HG02571 (cell line): ENCODE data around the gene TENT5C.

ENCODE experiments used
- ATAC-seq: cut with Tn5 transposase; IDR thresholded peaks from one replicate; pipeline ENCODE4 v1.9.1; 2021; ENCODE audit warnings: mild to moderate bottlenecking, moderate library complexity; ENCODE audit not compliant: unreplicated experiment

Gene TENT5C

DNA sequence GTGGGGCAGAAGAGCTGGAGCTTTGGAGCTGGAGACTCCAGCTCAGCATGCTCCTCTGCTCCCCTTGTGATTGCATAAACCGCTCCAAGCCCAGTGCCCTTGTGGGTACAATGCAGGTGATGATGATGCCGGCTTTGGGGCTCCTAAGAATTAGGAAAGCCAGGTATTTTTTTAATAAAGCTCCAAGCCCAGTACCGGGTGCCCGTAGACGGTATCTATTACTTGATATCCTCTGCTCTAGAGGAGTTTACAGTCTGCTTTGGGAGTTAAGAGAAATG, 27.2 kb downstream of the TENT5C start:
- ATAC-seq: no peak

DNA sequence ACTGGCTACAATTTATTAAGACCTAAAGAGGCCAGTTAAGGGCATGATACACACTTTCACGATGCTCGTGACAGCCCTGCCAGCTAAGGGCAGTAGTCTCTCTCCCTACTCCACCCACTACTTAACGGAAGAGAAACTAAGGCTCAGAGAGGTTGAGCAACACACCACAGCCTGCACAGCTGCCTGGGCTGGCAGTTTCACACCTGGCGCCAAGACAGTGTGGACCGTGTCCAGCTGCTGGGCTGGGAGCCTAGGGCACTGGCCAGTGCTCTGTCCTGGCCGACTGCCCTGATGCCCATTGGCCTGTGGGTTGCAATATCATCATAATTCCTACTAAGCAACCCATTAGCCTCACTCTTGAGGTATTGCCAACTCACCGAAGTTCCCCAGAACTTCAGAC, 27.6 kb downstream of the TENT5C start:
- no peak for ATAC-seq

DNA sequence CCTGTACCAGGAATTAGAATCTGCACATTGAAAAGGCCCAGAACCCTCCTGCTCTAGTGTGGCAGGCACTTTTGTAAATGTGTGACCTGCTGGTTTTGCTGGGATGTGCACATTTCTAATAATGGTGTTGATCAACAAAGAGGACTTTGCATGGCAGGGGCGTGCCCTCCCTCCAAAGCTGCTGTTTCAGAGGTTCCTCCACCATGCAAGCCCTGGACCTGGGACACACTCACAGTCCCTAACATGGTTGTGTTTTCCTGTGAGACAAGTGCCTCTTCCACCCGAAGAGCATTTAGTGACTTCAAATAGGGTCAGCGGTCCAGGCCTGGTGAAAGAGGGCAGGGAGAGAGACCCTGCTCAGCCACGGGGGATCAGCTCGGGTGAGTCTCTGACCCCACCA, 28.1 kb downstream of the TENT5C start:
- no peak for ATAC-seq

DNA sequence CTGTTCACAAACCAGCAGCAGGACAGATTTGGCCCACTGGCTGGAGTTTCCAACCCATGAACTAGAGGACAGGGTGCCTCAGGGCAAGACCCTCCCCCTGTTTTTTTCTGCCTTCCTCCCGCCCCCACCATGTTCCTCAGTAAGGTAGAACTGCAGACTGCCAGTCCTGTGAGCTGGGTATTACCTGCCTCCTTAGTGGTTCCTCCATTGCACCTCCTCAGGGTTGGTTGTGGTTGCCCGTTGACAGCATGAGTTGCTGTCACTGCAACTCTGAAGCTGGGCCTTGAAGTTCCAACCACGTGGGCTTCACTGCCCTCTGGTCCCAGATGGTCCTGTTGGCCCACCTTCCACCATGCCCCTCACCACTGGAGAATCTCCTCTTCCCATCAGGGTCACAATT, 28.8 kb downstream of the TENT5C start:
- ATAC-seq: no peak

DNA sequence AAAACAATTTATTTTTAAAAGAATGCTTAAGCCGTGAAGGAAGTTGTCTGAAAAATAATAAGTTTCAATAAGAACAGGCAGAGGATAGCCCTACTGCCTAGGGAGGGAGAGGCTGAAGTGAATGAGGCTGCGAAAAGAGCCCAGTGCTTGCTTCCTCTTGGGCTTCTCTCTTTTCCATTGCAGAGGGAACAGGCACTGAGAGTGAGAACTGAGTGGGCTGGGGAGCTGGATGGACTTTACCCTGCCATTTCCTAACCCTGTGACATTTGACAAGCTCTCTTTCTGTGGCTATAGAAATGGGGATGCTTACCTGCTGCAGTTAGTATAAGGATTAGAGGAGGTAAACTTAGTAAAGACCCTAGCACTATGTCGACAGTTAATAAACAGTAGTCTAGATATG, 30.0 kb downstream of the TENT5C start:
- ATAC-seq: no peak

DNA sequence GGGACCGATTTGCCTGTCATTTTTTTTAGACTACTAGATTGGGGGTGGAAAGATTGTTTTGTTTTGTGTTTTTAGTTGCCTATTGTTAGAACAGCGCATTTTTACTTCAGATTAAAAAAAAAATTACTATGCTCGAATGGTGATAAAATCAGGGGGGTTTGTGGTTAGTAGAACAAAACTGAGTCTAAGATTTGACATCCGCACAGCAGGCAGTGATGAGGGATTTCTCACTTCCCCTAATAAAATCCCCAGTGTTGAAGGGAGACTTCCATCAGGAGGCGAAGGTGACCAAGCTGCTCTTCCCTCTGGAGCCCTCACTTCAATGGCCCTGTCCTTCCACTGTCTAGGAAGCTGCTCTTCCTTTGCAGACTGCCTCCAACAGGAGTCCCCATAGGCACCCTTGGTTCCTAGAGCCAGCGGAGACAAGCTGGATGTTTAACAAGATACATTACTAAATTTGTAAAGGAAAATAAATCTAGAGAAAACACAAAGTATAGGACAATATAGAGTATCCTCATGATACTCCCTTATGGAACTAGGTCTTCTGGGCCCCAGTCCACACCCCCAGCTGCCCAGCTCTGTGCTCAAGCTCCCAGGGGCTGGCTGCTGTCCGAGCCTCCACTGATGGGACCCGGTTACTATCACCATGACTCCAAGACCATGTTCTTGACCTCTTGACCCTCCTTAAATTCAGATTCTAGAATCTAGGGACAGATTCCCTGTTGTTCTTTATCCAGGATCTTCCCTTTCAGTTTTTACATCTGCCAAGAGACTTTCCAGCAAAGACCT, 31.0 kb downstream of the TENT5C start:
- ATAC-seq: no peak

DNA sequence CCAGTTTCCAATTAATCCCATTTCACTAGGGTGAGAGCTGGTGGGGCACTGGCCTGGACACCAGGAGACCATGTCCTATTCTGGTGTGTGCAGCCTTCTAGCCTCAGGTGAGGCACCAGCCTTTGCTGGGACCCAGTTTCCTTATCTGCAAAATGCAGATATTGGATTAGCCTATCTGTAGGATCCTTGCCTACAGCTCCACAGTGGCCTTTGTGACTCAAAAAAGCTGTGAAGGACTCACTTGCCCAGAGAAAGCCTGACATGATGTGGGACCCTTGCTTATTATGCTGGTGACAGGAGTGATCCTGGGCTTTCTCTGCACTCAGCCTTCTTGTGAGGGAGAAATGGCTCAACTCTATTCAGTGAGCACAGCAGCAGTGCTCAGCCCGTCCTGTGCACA, 32.3 kb downstream of the TENT5C start:
- ATAC-seq: no peak

DNA sequence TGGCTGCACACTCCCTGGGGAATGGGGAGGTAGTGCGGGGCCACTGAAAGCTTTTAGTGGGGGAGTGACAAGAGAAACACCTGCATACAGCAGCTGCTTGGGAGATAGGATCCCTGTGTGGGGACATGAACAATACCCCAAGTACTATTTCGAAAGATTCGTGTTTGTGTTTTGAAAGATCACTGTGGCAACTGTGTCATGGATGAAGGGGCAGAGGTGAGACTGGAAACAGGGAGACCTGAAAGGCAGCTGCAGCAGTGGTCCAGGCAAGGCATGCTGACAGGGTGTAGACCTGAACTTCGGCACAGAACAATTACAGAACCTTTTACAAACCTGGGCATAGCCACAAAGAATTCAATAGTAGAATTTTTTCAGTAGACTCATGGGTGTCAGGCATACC, 32.9 kb downstream of the TENT5C start:
- ATAC-seq: no peak

DNA sequence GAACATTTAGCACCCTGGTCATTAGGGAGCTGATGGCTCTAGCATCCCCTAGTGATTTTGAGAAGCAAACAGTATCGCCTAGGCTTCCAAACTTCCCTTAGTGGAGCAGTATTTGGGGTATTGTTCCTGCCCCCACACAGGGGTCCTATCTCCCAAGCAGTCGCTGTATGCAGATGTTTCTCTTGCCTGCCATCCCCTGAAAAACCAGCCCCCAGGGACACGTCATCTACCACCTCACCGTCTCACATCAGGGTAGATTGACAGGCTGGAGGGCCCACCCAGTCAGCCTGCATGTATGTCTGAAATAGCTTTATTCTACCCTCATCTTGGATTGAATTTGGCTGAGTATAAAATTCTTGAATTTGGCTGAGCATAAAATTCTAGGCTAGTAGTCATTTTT, 33.9 kb downstream of the TENT5C start:
- no peak for ATAC-seq

DNA sequence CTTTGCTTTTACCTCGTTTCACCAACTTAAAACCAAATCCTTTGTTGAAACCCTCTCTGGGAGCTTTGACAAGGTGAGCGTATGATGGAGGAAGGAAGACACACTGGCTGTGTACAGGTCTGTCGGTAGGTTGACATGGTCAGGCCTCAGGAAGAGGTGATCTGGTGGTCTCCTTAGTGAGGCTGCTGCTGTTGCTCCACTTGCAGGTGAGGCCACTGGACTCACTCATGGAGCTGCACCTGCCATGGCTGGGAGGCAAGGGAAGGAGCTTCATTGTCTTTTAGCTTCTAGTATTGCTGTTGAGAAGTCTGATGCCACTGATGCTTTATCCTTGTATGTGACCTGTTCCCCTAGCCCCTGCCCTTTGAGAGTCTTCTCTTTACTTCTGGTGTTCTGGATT, 35.7 kb downstream of the TENT5C start:
- no peak for ATAC-seq

DNA sequence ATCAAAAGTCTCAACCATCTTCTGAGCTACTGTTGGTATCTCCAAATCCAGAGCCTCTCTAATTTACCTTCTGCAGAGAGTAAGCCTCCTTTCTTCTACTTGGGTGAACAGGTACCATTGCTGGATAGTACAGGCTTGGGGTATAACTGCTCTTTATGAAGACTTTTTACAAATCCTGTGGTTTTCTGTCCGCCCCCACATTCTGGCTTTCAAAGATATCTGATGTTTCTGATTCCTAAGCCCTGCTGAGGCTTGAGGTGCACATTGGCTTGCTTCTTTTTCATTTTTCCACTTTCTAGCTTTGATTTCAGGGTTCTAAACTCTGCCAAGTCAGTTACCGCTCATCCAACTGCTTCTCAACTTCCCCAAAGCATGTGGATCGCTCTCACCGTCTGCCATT, 37.1 kb downstream of the TENT5C start:
- no peak for ATAC-seq

DNA sequence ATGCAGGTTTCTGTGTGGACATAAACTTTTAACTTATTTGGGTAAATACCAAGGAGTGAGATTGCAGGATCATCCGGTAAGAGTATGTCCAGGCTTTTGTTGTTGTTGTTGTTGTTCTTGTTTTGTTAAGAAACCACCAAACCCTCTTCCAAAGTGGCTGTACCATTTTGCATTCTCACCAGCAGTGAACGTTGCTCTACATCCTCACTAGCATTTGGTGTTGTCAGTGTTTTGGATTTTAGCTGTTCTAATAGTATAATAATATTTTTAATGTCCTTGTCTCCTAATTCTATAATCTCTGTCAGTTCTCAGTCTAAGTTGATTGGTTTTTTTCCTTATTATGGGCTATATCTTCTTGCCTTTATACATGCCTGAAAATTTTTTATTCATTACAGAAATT, 37.8 kb downstream of the TENT5C start:
- no peak for ATAC-seq

DNA sequence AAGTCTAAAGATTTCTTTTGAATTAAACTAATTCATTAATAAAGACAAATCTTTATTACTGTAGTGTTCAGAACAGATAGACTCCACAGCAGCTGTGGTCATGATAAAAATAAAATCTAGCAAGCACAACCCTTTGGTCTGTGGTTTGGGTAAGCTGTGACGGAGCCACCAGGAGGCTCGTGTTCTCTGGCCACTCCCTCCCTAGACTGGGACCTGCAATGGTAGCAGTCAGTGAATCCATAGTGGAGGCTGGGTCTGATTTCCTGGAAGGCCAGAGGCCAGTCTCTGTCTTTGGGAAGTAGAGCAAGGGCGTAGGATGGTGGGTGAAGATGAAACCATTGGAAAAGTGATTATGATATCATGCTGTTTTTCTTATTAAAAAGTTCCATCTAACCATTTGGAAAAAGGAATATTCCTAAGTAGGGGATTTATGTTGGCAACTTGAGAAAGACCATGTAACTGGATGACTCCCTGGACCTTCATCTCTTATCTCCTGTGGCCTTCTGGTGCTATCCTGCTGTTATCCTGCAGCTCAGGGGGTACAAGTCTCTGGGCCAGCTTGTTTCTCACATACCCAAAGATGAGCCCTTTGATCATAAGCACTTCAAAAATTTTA, 39.0 kb downstream of the TENT5C start:
- peak; percentile 70 for ATAC-seq

DNA sequence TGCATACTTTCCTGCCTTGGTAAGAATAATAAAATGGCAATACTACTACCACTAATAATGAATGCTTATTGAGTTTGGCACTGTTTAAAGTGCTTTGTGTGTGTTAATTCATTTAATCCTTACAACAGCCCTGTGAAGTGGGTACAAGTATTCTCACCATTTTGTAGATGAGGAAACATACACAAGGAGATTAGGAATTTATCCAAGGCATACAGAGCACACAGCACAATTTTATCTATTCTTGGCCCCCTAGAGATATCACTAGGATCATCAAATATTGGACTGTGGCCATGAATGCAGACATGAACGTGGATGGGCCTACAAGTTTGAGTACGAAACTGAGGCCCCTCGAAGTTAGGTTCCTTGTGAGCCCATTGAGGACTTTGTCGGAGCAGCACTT, 39.5 kb downstream of the TENT5C start:
- ATAC-seq: no peak

DNA sequence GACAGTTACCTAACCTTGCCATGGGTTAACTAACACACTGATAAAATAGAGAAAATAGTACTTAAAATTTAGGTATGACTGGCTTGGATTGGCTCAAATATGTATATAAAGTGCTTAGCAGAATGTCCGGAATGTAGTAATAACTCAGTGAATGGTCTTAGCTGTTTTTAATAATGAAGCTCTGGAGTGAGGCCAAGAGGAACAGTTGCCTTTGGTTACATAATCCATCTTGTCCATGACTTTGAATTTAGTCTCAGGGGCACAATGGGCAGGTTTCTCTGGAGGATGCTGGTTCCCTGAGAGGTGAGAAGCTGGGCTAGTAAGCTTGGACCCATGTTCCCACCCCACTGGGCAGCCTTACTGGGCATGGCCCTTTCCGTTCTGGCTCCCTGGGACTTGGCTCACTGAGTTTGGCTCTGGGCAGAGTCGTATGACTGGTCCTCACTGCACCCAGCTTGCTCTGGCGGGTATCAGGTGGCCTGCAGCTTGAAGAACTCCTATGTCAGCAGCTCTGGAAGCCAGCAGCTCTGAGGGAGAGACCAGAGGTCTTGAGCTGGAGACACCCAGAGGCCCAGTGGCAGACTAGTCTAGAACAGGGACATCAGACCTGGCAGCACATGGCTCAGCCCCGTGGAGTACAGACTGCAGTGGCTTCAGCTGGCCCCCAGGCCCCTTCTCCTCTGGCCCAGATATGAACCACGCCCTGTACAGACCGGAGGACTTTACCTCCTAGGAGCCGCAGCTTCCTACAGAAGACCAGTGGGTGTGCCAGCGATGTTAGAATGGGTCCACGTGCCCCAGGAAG, 40.4 kb downstream of the TENT5C start:
- no peak for ATAC-seq

DNA sequence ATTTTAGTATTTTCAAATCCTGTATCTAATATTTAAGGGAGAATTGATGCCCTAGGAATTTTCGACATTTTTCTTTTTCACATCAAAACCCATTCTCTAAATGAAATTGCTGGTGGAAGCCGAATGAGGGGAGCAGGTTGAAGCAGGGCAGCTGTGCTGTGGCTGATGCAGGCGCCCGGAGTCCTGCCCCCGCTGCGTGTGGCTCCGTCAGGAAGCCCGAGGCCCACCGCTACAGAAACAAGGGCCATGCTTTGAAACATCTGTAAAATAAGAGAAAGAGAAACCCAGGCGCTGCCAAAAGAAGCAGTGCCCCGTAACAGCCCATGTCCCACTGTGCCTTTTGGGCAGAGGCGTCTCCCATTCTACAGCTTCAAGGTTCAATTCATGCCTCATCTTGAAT, 41.1 kb downstream of the TENT5C start:
- no peak for ATAC-seq

DNA sequence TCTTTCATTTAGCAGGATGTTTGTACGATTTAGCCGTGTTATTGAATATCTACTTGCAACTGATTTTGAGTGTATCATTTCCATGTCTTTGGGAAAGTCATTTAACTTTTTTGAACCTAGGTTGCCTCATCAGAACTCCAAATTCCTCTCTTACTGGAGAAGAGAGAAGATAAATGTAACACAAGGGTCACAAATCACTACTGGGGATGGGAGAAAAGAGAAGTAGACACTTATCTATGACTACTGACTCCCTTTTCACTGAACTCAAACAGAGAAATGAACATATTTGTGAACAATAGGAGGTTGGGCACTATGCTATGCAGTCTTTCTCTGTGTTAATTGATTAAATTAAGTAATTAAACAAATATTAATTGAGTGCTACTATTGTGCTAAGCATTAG, 42.2 kb downstream of the TENT5C start:
- ATAC-seq: no peak

DNA sequence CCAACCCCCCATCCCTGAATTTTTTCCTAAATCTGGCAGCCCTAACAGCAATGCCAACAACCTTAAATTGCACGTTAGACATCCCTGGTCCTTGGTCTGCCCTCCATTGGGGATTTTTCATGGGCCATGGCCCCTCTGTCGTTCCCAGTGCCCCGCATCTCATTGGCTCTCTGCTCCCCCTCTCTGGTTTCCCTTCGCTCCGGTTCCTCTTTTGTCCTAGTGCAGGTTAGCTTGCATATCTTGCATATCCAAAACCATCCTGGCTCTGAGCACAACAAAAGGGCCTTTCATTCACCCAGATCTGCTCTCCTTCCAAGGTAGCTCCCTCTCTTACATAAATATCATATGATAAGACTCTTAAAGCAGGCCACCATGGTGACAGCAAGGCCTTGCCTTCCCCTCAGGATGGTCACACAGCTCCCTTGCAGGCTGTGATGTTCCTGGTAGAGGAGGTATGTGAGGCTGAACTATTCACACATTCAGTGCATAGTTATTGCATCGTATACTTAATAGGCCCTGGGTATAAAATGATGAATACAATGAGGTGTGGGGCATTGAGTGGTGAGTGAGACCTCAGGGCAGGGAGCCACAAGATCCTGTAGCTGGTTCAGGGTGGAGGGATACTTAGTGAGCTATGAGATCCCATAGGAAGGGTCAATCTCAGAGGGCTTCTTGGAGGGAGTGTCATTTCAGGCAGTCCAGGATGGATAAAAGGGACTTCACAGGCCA, 45.2 kb downstream of the TENT5C start:
- ATAC-seq: no peak

DNA sequence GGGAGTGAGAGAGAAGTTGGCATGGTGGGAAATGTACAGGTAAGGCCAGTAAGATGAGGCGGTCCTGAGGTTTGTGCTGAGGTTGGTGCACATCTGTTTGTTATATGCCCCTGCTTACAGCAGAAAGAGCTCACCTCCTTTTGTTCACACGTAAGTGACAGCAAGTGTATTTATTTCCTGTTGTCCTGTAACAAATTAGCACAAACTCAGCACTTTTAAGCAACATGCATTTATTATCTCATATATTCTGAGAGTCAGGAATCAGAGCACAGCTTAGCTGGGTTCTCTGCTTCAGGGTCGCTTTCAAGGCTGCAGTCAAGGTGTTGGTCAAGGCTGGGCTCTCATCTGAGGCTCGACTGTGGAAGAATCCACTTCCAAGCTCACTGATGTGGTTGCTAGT, 45.8 kb downstream of the TENT5C start:
- ATAC-seq: no peak

DNA sequence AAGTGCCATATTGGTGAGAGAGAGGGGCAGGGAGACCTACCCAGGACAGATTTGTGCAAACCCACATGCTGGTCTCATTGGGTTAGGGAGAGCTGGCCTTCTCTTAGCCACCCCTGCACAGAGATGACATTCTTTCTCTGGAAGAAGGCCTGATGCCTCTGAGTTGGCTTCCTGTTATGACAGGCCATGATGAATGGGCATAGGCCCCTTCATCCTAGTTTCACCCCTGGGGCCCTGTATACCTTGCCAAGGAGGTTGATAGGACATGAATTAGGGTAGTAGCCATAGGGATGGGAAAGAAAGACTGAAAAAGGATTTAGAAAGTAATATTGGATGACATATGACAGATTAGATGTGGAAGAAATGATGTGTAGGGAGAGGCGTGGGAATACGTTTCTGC, 46.6 kb downstream of the TENT5C start:
- no peak for ATAC-seq

DNA sequence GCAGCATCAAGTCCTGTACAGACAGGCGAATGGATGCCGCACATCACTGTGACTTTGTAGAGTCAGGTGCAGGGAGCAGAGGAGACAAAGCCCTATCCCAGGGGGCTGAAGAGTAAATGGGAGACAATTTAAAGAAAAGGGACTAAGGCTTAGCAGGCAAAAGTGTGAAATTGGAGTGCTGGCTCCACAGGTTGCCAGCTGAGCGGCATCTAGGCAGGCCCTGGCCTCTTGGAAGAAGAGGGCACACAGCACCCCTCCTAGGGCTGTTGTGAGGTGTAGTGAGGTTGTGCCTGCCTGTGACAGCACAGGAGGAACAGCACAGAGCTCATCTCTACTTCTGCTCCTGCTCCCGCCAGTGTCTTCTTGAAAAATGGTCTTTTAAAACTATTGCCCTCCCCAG, 47.3 kb downstream of the TENT5C start:
- ATAC-seq: no peak
